IMR-90 (cell line): ENCODE measurements around the gene PTPN11. TPM values are rescaled to one million over a fixed set of nuclear protein-coding genes. Genes with fewer than 3 reads are reported as not detected.

ENCODE experiments used
- ATAC-seq: fragments of 200-7000 bp; cut with Tn5 transposase; 2 replicates; pipeline ENCODE4 v1.9.1; 2020; ENCODE audit warnings: low read depth, mild to moderate bottlenecking, moderate library complexity
- BruUV-seq: library from RNA; stranded (reverse); fragments of 400-500 nt; replicated peaks from 2 replicates; lab custom pipeline; 2021; lab: Mats Ljungman, UMichigan
- CTCF ChIA-PET: fragments of 300-600 bp; formaldehyde crosslinking; extraction: SDS; loops from one replicate; lab custom pipeline; 2021; ENCODE audit warnings: antibody characterized with exemption; lab: Yijun Ruan, JAX
- POLR2A ChIA-PET: fragments of 300-600 bp; sonication (Branson Sonifier 250); formaldehyde crosslinking; loops from one replicate; lab custom pipeline; 2022; ENCODE audit warnings: antibody characterized with exemption; ENCODE audit not compliant: unreplicated experiment; lab: Charles Lee
- DNase-seq: peaks from one replicate; pipeline ENCODE4 v3.0.0; 2013
- H2AFZ ChIP-seq: replicated peaks from 2 replicates; pipeline ENCODE3; 2013; ENCODE audit warnings: low read length, mild to moderate bottlenecking; ENCODE audit not compliant: poor library complexity
- H2AK5ac ChIP-seq: 2 replicates; pipeline ENCODE4 v1.6.1; 2013; ENCODE audit warnings: low read depth, low read length, inconsistent platforms
- H2AK9ac ChIP-seq: replicated peaks from 2 replicates; pipeline ENCODE3; 2013; ENCODE audit warnings: mild to moderate bottlenecking, low read depth, low read length, moderate library complexity; ENCODE audit not compliant: poor library complexity
- H2BK120ac ChIP-seq: 2 replicates; pipeline ENCODE4 v1.6.1; 2013; ENCODE audit warnings: low read depth, low read length, inconsistent platforms
- H2BK15ac ChIP-seq: 3 replicates; pipeline ENCODE4 v1.6.1; 2013; ENCODE audit warnings: low read depth, low read length, inconsistent platforms
- H2BK20ac ChIP-seq: 2 replicates; pipeline ENCODE4 v1.6.1; 2013; ENCODE audit warnings: low read depth, mild to moderate bottlenecking, inconsistent platforms, low read length, moderate library complexity
- H2BK5ac ChIP-seq: 2 replicates; pipeline ENCODE4 v1.6.1; 2013; ENCODE audit warnings: mild to moderate bottlenecking, low read depth, low read length, inconsistent platforms; ENCODE audit not compliant: poor library complexity, severe bottlenecking
- H3K14ac ChIP-seq: replicated peaks from 2 replicates; pipeline ENCODE4 v1.6.1; 2013; ENCODE audit warnings: low read depth, low read length, inconsistent platforms
- H3K18ac ChIP-seq: 2 replicates; pipeline ENCODE4 v1.6.1; 2013; ENCODE audit warnings: low read depth, low read length, control low read depth
- H3K23ac ChIP-seq: 2 replicates; pipeline ENCODE4 v1.6.1; 2013; ENCODE audit warnings: low read depth, low read length, inconsistent platforms
- H3K27ac ChIP-seq: 2 replicates; pipeline ENCODE4 v1.5.1; 2013; ENCODE audit warnings: mild to moderate bottlenecking, control low read depth, low read length; ENCODE audit not compliant: insufficient read depth
- H3K27me3 ChIP-seq: 2 replicates; pipeline ENCODE4 v1.6.1; 2013; ENCODE audit warnings: low read length; ENCODE audit not compliant: control insufficient read depth, insufficient read depth
- H3K36me3 ChIP-seq: 2 replicates; pipeline ENCODE4 v1.6.1; 2013; ENCODE audit warnings: low read length, mixed read lengths; ENCODE audit not compliant: control insufficient read depth, insufficient read depth
- H3K4ac ChIP-seq: 2 replicates; pipeline ENCODE4 v1.6.1; 2013; ENCODE audit warnings: low read depth, low read length, inconsistent platforms
- H3K4me1 ChIP-seq: 2 replicates; pipeline ENCODE4 v1.6.1; 2013; ENCODE audit warnings: low read length, mixed read lengths; ENCODE audit not compliant: control insufficient read depth, insufficient read depth
- H3K4me2 ChIP-seq: 2 replicates; pipeline ENCODE4 v1.6.1; 2013; ENCODE audit warnings: low read depth, mild to moderate bottlenecking, control low read depth, low read length, moderate library complexity
- H3K4me3 ChIP-seq: 2 replicates; pipeline ENCODE4 v1.5.1; 2013; ENCODE audit warnings: low read depth, mild to moderate bottlenecking, control low read depth, low read length, moderate library complexity; ENCODE audit not compliant: insufficient read depth
- H3K56ac ChIP-seq: 2 replicates; pipeline ENCODE4 v1.6.1; 2013; ENCODE audit warnings: low read length, inconsistent platforms; ENCODE audit not compliant: insufficient read depth; ENCODE audit errors: extremely low read depth
- H3K79me1 ChIP-seq, 2 experiments: 2 replicates each; pipeline ENCODE4 v1.6.1; 2013; ENCODE audit warnings: low read length in 2 of 2, inconsistent platforms in 1 of 2, low read depth in 1 of 2
- H3K9ac ChIP-seq: 2 replicates; pipeline ENCODE4 v1.6.1; 2013; ENCODE audit warnings: low read depth, low read length, control low read depth
- H3K9me1 ChIP-seq: 2 replicates; pipeline ENCODE4 v1.6.1; 2013; ENCODE audit warnings: low read length, inconsistent platforms; ENCODE audit not compliant: insufficient read depth
- H3K9me3 ChIP-seq: 2 replicates; pipeline ENCODE4 v1.6.1; 2013; ENCODE audit warnings: low read length; ENCODE audit not compliant: control insufficient read depth, insufficient read depth
- H4K20me1 ChIP-seq: 2 replicates; pipeline ENCODE4 v1.6.1; 2013; ENCODE audit warnings: low read length, inconsistent platforms; ENCODE audit not compliant: insufficient read depth
- H4K5ac ChIP-seq: 2 replicates; pipeline ENCODE4 v1.6.1; 2013; ENCODE audit warnings: mild to moderate bottlenecking, low read depth, low read length, control low read depth
- H4K8ac ChIP-seq, 2 experiments: 2 replicates each; pipeline ENCODE4 v1.6.1; 2013; ENCODE audit warnings: low read depth in 2 of 2, low read length in 2 of 2, control low read depth in 1 of 2, inconsistent platforms in 1 of 2
- H4K91ac ChIP-seq: 2 replicates; pipeline ENCODE4 v1.6.1; 2013; ENCODE audit warnings: low read depth, low read length, inconsistent platforms; ENCODE audit not compliant: insufficient read depth
- BHLHE40 ChIP-seq: fragments of 150-350 bp; IDR thresholded peaks from 2 replicates; pipeline ENCODE4 v1.6.1; 2016; ENCODE audit warnings: mild to moderate bottlenecking, low read depth, low read length
- CEBPB ChIP-seq: IDR thresholded peaks from 2 replicates; pipeline ENCODE4 v1.6.1; 2012; ENCODE audit warnings: low read depth, low read length, improper control_type of control experiment
- CHD1 ChIP-seq: IDR thresholded peaks from 2 replicates; pipeline ENCODE4 v1.6.1; 2012; ENCODE audit warnings: low read depth, low read length, improper control_type of control experiment
- ELK1 ChIP-seq: fragments of 150-350 bp; IDR thresholded peaks from 2 replicates; pipeline ENCODE4 v1.6.1; 2016; ENCODE audit warnings: low read depth, mild to moderate bottlenecking, low read length, moderate library complexity, borderline replicate concordance
- FOS ChIP-seq: fragments of 150-350 bp; IDR thresholded peaks from 2 replicates; pipeline ENCODE4 v1.6.1; 2016; ENCODE audit warnings: low read depth, low read length
- MAFK ChIP-seq: IDR thresholded peaks from 2 replicates; pipeline ENCODE4 v1.6.1; 2012; ENCODE audit warnings: low read depth, low read length, improper control_type of control experiment
- MAZ ChIP-seq: IDR thresholded peaks from 2 replicates; pipeline ENCODE4 v1.6.1; 2012; ENCODE audit warnings: low read depth, mild to moderate bottlenecking, low read length, improper control_type of control experiment, moderate library complexity, borderline replicate concordance
- MXI1 ChIP-seq: IDR thresholded peaks from 2 replicates; pipeline ENCODE4 v1.6.1; 2012; ENCODE audit warnings: low read depth, mild to moderate bottlenecking, low read length, moderate library complexity, borderline replicate concordance
- NFE2L2 ChIP-seq: fragments of 150-350 bp; IDR thresholded peaks from 2 replicates; pipeline ENCODE4 v1.6.1; 2016; ENCODE audit warnings: low read depth, mild to moderate bottlenecking, low read length
- POLR2A ChIP-seq: IDR thresholded peaks from 2 replicates; pipeline ENCODE4 v1.6.1; 2012; ENCODE audit warnings: mild to moderate bottlenecking, low read depth, low read length
- RAD21 ChIP-seq: IDR thresholded peaks from 2 replicates; pipeline ENCODE4 v1.6.1; 2012; ENCODE audit warnings: low read length, improper control_type of control experiment
- RCOR1 ChIP-seq: IDR thresholded peaks from 2 replicates; pipeline ENCODE4 v1.6.1; 2012; ENCODE audit warnings: mild to moderate bottlenecking, low read length, improper control_type of control experiment; ENCODE audit not compliant: insufficient replicate concordance
- RFX5 ChIP-seq: IDR thresholded peaks from 2 replicates; pipeline ENCODE4 v1.8.0; 2012; ENCODE audit warnings: low read depth, mild to moderate bottlenecking, low read length, moderate library complexity
- USF2 ChIP-seq: fragments of 150-350 bp; IDR thresholded peaks from 2 replicates; pipeline ENCODE4 v1.6.1; 2017; ENCODE audit warnings: mild to moderate bottlenecking, antibody characterized with exemption, low read length, low read depth
- WGBS, 2 experiments: methylation state at CpG; one replicate each; pipeline versions ENCODE4 v1.1.5 to v1.1.7; 2013; ENCODE audit warnings: missing lambda C conversion rate in 2 of 2; ENCODE audit not compliant: insufficient read length in 1 of 2; ENCODE audit errors: extremely low coverage in 2 of 2; 5-methylcytosine and 5-hydroxymethylcytosine counted together
- dilution Hi-C: fragments of 300-500 bp; cut with HindIII; formaldehyde crosslinking; loops from one replicate; pipeline ENCODE4 v1.14.3; 2018; ENCODE audit warnings: low sequenced_read_pairs; ENCODE audit not compliant: unreplicated experiment
- in situ Hi-C: fragments of 300-500 bp; cut with MboI; formaldehyde crosslinking; loops from 3 replicates; pipeline ENCODE4 v1.14.3; 2019; ENCODE audit warnings: low sequenced_read_pairs, inconsistent platforms, mixed read lengths
- intact Hi-C: fragments of 100-400 bp; cut with micrococcal nuclease; formaldehyde crosslinking; loops from 2 replicates; pipeline ENCODE4 v1.10.0; 2022
- polyA plus RNA-seq, 3 experiments: library from polyadenylated mRNA; depleted of rRNA; stranded (reverse); fragments of >200 nt; gene quantifications; 2 replicates each; pipeline ENCODE4 v1.2.3, GENCODE V29; 2012; ENCODE audit warnings: low replicate concordance in 1 of 3
- total RNA-seq: library from RNA; depleted of rRNA; stranded (reverse); fragments of >200 nt; gene quantifications from 2 replicates; pipeline ENCODE4 v1.2.3, GENCODE V29; 2012
- TF ChIP-seq, protein P1 (sequence below): conservative IDR thresholded peaks from 2 replicates; pipeline ENCODE4 v1.5.1; 2012; ENCODE audit warnings: mild to moderate bottlenecking, low read depth, low read length, improper control_type of control experiment

PTPN11 gene
- total and polyA plus RNA-seq, 2 of the 4 experiments (the other 2 are of a cell fraction): 52.9 to 135 TPM

DNA sequence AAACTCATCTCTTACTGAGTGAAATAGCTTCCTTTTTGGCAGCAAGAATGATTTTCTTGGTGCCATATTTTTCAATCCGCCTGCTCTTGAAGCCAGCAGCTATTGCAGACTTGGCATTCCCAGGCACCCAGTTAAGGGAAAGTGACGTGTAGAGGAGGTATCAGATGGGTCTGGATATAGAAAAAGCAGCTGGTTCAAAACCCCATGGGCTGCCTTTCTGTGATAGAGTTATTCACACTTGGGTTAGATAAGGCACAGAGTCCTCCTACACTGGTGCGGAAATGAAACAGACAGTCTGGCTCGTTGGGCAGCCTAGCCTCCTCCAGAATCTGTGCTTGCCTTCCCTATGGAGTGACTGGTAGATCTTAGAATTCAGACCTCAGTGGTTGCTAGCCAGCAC, 62.2 kb downstream of the PTPN11 start:
- no TSS peak for BruUV-seq

More for the DNA sequence above, 62.2 kb downstream of the PTPN11 start:
- no peak for TF ChIP-seq RCOR1
- TF ChIP-seq, protein P1, sequence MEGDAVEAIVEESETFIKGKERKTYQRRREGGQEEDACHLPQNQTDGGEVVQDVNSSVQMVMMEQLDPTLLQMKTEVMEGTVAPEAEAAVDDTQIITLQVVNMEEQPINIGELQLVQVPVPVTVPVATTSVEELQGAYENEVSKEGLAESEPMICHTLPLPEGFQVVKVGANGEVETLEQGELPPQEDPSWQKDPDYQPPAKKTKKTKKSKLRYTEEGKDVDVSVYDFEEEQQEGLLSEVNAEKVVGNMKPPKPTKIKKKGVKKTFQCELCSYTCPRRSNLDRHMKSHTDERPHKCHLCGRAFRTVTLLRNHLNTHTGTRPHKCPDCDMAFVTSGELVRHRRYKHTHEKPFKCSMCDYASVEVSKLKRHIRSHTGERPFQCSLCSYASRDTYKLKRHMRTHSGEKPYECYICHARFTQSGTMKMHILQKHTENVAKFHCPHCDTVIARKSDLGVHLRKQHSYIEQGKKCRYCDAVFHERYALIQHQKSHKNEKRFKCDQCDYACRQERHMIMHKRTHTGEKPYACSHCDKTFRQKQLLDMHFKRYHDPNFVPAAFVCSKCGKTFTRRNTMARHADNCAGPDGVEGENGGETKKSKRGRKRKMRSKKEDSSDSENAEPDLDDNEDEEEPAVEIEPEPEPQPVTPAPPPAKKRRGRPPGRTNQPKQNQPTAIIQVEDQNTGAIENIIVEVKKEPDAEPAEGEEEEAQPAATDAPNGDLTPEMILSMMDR: no peak
- TF ChIP-seq FOS: no peak
- no peak for TF ChIP-seq CHD1
- no peak for TF ChIP-seq MAZ
- no peak for TF ChIP-seq CEBPB
- no peak for TF ChIP-seq RAD21
- TF ChIP-seq POLR2A: no peak
- TF ChIP-seq NFE2L2: no peak
- no peak for TF ChIP-seq MAFK
- no peak for TF ChIP-seq ELK1
- no peak for TF ChIP-seq USF2
- TF ChIP-seq BHLHE40: no peak
- no peak for TF ChIP-seq MXI1
- no peak for TF ChIP-seq RFX5
- ATAC-seq: no peak
- WGBS, 2 experiments: no CpG with 5 or more reads among the region's 4 CpGs
- DNase-seq: no peak
- no peak overlapping the region for H3K14ac ChIP-seq
- H3K18ac ChIP-seq: no peak overlapping the region
- no peaks in the 10 kb centered on the region; the same call in 1 of the 2 replicates for H4K20me1 ChIP-seq
- no peak overlapping the region for H2BK120ac ChIP-seq
- dilution Hi-C loops: no loop called here
- no peak overlapping the region for H2AK5ac ChIP-seq
- H2BK5ac ChIP-seq: no peak overlapping the region
- no peaks in the 10 kb centered on the region for H3K4me1 ChIP-seq
- no peak overlapping the region for H3K56ac ChIP-seq
- no peak overlapping the region for H4K8ac ChIP-seq
- H3K36me3 ChIP-seq: peaks cover 48% of the 10 kb centered on the region
- ChIA-PET CTCF (no interaction called here), POLR2A (no interaction called here)
- in situ Hi-C loops: no loop called here
- no peaks in the 10 kb centered on the region for H3K9me3 ChIP-seq
- no peak overlapping the region for H4K91ac ChIP-seq
- no peak overlapping the region for H2BK20ac ChIP-seq
- H3K4ac ChIP-seq: no peak overlapping the region
- H3K4me2 ChIP-seq: no peak overlapping the region
- no peak overlapping the region for H3K23ac ChIP-seq
- peaks cover 7% of the 10 kb centered on the region; the same call in 1 of the 2 replicates for H3K9me1 ChIP-seq
- H3K79me1 ChIP-seq: peaks cover 21 to 26% of the 10 kb centered on the region in 2 experiments
- intact Hi-C loops: no loop called here
- no peak overlapping the region for H3K9ac ChIP-seq
- no peaks in the 10 kb centered on the region for H3K27me3 ChIP-seq
- no peak overlapping the region for H3K27ac ChIP-seq
- H2BK15ac ChIP-seq: no peak overlapping the region
- no peak overlapping the region for H3K4me3 ChIP-seq
- peak overlapping the region; percentile 58 for H2AK9ac ChIP-seq
- no peak overlapping the region for H2AFZ ChIP-seq
- no peak overlapping the region for H4K5ac ChIP-seq
